MM.1S (cell line): ENCODE results near the gene DDIT4.

ENCODE experiments used
- CTCF ChIP-seq: fragments of 300-600 bp; sonication (generic); IDR thresholded peaks from 2 replicates; pipeline ENCODE4 v1.5.1; 2016; ENCODE audit warnings: antibody characterized with exemption, low read length, mixed read lengths
- EZH2 ChIP-seq: fragments of 300-600 bp; sonication (generic); optimal IDR thresholded peaks from 2 replicates; pipeline ENCODE3; 2017; ENCODE audit warnings: low read depth, mild to moderate bottlenecking, antibody characterized with exemption, low read length, mixed read lengths

DNA sequence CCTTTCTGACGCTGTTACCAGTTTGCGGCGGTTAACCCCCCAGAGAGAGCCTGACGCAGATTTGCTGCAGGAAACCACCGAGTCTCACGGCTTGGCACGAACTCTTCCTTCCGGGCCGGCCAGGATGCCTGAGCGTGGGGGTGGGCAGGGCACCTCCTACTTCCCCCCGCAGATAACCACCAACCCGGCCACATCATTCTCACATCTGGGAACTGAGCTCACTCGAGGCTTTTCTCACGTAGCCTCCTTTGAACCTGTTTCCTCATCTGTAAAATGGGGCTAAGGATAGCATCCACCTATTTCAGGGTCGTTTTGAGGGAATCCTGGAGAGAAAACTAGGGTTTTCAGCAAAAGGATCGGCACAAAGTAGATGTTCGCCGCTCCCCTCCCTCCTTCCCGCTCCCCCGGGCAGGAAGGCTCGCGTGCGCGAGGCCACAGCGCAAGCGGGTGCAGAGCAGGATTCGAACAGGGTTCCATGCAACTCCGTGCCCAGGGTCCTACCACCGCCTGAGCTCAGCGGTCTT is 23.6 kb downstream of the DDIT4 start:
- TF ChIP-seq CTCF (no peak), EZH2 (no peak)
